Neural progenitor cell (in vitro differentiated cells): ENCODE data around the gene VSX2.

Experiments used
- EZH2 ChIP-seq: fragments of 200-600 bp; sonication (generic); IDR thresholded peaks from 2 replicates; pipeline ENCODE4 v1.6.1; 2017; ENCODE audit warnings: antibody characterized with exemption, mild to moderate bottlenecking, moderate library complexity
- EZH2phosphoT487 ChIP-seq: fragments of 200-600 bp; sonication (generic); IDR thresholded peaks from 2 replicates; pipeline ENCODE4 v1.6.1; 2017; ENCODE audit warnings: antibody characterized with exemption
- TF ChIP-seq, protein P1 (sequence below): fragments of 200-600 bp; sonication (generic); IDR thresholded peaks from 2 replicates; pipeline ENCODE4 v1.5.1; 2017; ENCODE audit warnings: antibody characterized with exemption, mild to moderate bottlenecking

GRCh38 chr14:74198441-74199234 lies 40.6 kb upstream of the VSX2 start:
- TF ChIP-seq, protein P1, sequence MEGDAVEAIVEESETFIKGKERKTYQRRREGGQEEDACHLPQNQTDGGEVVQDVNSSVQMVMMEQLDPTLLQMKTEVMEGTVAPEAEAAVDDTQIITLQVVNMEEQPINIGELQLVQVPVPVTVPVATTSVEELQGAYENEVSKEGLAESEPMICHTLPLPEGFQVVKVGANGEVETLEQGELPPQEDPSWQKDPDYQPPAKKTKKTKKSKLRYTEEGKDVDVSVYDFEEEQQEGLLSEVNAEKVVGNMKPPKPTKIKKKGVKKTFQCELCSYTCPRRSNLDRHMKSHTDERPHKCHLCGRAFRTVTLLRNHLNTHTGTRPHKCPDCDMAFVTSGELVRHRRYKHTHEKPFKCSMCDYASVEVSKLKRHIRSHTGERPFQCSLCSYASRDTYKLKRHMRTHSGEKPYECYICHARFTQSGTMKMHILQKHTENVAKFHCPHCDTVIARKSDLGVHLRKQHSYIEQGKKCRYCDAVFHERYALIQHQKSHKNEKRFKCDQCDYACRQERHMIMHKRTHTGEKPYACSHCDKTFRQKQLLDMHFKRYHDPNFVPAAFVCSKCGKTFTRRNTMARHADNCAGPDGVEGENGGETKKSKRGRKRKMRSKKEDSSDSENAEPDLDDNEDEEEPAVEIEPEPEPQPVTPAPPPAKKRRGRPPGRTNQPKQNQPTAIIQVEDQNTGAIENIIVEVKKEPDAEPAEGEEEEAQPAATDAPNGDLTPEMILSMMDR: no peak
- no peak for TF ChIP-seq EZH2
- TF ChIP-seq EZH2phosphoT487: no peak
